GM10266 (cell line): ENCODE measurements around the gene ZNF549.
"Not testable (repeated sequence)": the region's sequence is repeated elsewhere in the genome, so short reads cannot be mapped to it uniquely, and the experiment has no call there.

Experiments used
- DNase-seq: peaks from one replicate; pipeline ENCODE4 v3.0.0; 2012; ENCODE audit errors: extremely low spot score
- CTCF ChIP-seq: IDR thresholded peaks from 2 replicates; pipeline ENCODE4 v1.5.1; 2012; ENCODE audit warnings: mild to moderate bottlenecking, low read depth; ENCODE audit not compliant: control insufficient read depth, insufficient read depth; ENCODE audit errors: missing control alignments

ZNF549 gene

DNA sequence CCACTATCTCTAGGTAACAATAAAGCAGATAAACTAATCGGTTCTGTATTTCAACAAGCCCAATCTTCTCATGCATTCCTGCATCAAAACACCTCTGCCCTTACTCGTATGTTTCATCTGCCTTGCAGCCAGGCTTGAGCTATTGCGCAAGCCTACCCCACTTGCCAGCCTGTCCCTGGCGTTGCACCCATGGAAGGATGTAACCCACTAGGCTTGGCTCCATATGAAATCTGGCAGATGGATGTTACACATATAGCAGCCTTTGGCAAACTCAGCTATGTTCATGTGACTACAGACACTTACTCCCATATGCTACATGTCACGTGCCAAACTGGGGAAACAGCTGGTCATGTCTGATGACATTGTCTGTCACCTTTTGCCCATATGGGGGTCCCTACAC is 11.9 kb upstream of the ZNF549 start:
- no peak for DNase-seq
- no peak for TF ChIP-seq CTCF

GRCh38 chr19:57518021-57518420 is 9.1 kb upstream of the ZNF549 start:
- DNase-seq, result not testable (repeated sequence)

DNA sequence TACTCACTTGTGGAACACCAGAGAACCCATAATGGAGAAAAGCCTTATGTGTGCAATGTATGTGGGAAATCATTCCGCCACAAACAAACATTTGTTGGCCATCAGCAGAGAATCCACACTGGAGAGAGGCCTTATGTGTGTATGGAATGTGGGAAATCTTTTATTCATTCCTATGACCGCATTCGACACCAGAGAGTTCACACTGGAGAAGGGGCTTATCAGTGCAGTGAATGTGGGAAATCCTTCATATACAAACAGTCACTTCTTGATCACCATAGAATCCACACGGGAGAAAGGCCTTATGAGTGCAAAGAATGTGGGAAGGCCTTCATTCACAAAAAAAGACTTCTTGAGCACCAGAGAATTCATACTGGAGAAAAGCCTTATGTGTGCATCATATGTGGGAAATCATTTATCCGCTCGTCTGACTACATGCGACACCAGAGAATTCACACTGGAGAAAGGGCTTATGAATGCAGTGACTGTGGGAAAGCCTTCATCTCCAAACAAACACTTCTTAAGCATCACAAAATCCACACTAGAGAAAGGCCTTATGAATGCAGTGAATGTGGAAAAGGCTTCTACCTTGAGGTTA is 10.9 kb downstream of the ZNF549 start:
- no peak for TF ChIP-seq CTCF
- DNase-seq, result no peak

- no peak for DNase-seq
- TF ChIP-seq CTCF, result no peak
Observed at GRCh38 chr19:57546513-57546912, 19.4 kb downstream of the ZNF549 start.

GRCh38 chr19:57552432-57552831 is 25.3 kb downstream of the ZNF549 start:
- TF ChIP-seq CTCF, result no peak
- DNase-seq, result no peak

- TF ChIP-seq CTCF, result no peak
- DNase-seq, result no peak
Observed at GRCh38 chr19:57557659-57558058, 30.5 kb downstream of the ZNF549 start.

DNA sequence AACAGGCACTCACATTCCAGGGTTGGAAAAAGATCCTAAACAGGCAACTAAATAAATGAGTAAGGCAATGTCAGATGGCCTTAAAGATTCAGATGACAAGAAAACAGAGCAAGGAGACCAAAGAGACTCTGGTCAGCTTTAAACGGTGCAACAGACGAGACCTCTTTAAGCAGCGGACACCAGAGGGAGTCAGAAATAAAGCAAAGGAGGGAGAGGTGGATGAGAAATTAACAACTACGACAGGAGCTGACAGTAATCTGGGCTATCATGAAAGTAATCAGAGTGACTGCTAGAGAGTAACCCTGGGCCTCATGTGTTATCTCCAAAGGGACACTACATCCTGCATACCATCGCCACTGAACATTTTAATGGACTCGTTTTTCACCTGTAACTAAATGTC is 31.4 kb downstream of the ZNF549 start:
- TF ChIP-seq CTCF, result no peak
- no peak for DNase-seq

DNA sequence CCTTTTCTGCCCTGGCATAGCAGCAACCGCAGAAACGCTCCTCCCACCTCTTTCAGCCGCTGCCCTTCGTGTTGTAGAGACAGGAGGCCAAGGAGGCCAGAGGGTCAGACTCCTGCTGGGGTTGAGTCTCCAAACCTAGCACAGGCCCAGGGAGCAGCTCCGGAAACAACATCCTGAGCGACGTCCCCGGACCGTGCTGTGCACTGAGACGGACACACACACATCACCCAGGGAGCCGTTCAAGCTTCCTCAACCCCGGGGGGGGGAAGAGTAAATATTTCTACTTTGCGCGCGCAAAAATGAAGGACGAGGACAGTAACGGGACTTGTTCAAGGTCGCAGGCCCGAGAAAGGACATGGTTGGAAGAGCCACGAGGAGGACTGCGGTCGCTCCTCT is 31.9 kb downstream of the ZNF549 start:
- TF ChIP-seq CTCF, result no peak
- DNase-seq, result no peak
